Neural crest cell (in vitro differentiated cells): Measurements from ENCODE around the gene AHNAK2. TPM values are rescaled to one million over a fixed set of nuclear protein-coding genes. Genes with fewer than 3 reads are reported as not detected.

Source experiments
- DNase-seq: peaks from one replicate; pipeline ENCODE4 v3.0.0; 2021; ENCODE audit warnings: low read depth, mixed read lengths, low spot score
- H3K27ac Mint-ChIP-seq: one replicate; pipeline ENCODE4 v1.8.0; 2021; ENCODE audit warnings: mild to moderate bottlenecking, mixed read lengths; ENCODE audit not compliant: unreplicated experiment
- H3K27me3 Mint-ChIP-seq: 2 replicates; pipeline ENCODE4 v1.8.0; 2021; ENCODE audit warnings: low read depth, mild to moderate bottlenecking, mixed read lengths
- H3K36me3 Mint-ChIP-seq: 2 replicates; pipeline ENCODE4 v1.8.0; 2021; ENCODE audit warnings: low read depth, mild to moderate bottlenecking, mixed read lengths
- H3K4me1 Mint-ChIP-seq: 2 replicates; pipeline ENCODE4 v1.8.0; 2021; ENCODE audit warnings: mixed read lengths
- H3K4me3 Mint-ChIP-seq: one replicate; pipeline ENCODE4 v1.8.0; 2021; ENCODE audit warnings: mild to moderate bottlenecking, mixed read lengths
- H3K9me3 Mint-ChIP-seq: 2 replicates; pipeline ENCODE4 v1.8.0; 2021; ENCODE audit warnings: mixed read lengths
- CTCF ChIP-seq: fragments of 200-600 bp; sonication (generic); conservative IDR thresholded peaks from 2 replicates; pipeline ENCODE4 v1.5.0; 2021; ENCODE audit warnings: antibody characterized with exemption, mild to moderate bottlenecking
- total RNA-seq: library from RNA; stranded (reverse); gene quantifications from 2 replicates; pipeline ENCODE4 v1.2.1, GENCODE V29; 2021

Gene AHNAK2
- total RNA-seq, 1 donor from 2014 or later = 1.4 TPM

GRCh38 chr14:104968541-104969401 lies 9.4 kb downstream of the AHNAK2 start:
- TF ChIP-seq CTCF = no peak
- no peak for DNase-seq
- Mint-ChIP-seq H3K4me3 (no peak overlapping the region), H3K4me1 (no peaks in the 10 kb centered on the region), H3K27me3 (peaks cover 6% of the 10 kb centered on the region), H3K36me3 (no peaks in the 10 kb centered on the region), H3K9me3 (no peaks in the 10 kb centered on the region), H3K27ac (no peak overlapping the region)

- Mint-ChIP-seq H3K27ac (no peak overlapping the region), H3K4me1 (no peaks in the 10 kb centered on the region), H3K27me3 (peaks cover 6% of the 10 kb centered on the region), H3K9me3 (no peaks in the 10 kb centered on the region), H3K36me3 (no peaks in the 10 kb centered on the region), H3K4me3 (no peak overlapping the region)
- DNase-seq = no peak
- no peak for TF ChIP-seq CTCF
Measured at GRCh38 chr14:104968153-104968527, 10.0 kb downstream of the AHNAK2 start.

GRCh38 chr14:104967386-104968152 lies 10.6 kb downstream of the AHNAK2 start:
- Mint-ChIP-seq H3K27ac (no peak overlapping the region), H3K9me3 (no peaks in the 10 kb centered on the region), H3K36me3 (no peaks in the 10 kb centered on the region), H3K27me3 (peaks cover 6% of the 10 kb centered on the region), H3K4me3 (no peak overlapping the region), H3K4me1 (no peaks in the 10 kb centered on the region)
- no peak for TF ChIP-seq CTCF
- DNase-seq = no peak

- peaks cover 6% of the 10 kb centered on the region for H3K27me3 Mint-ChIP-seq
- no peak for DNase-seq
- TF ChIP-seq CTCF = no peak
- no peaks in the 10 kb centered on the region for H3K4me1 Mint-ChIP-seq
- H3K9me3 Mint-ChIP-seq = no peaks in the 10 kb centered on the region
- H3K36me3 Mint-ChIP-seq = no peaks in the 10 kb centered on the region
- no peak overlapping the region for H3K4me3 Mint-ChIP-seq
- no peak overlapping the region for H3K27ac Mint-ChIP-seq
Measured at GRCh38 chr14:104966981-104967385, 11.2 kb downstream of the AHNAK2 start.

- no peak for DNase-seq
- Mint-ChIP-seq H3K4me3 (no peak overlapping the region), H3K27ac (no peak overlapping the region), H3K36me3 (no peaks in the 10 kb centered on the region), H3K4me1 (no peaks in the 10 kb centered on the region), H3K9me3 (no peaks in the 10 kb centered on the region), H3K27me3 (peaks cover 8% of the 10 kb centered on the region)
- TF ChIP-seq CTCF = no peak
Measured at GRCh38 chr14:104966261-104966865, 11.8 kb downstream of the AHNAK2 start.
